Measurements from ENCODE around the gene ENTPD8.

The ENTPD8 gene

GRCh38 chr9:137390553-137391410, 50.4 kb downstream of the ENTPD8 start:
- Histone ChIP-seq H3K27me3 (ENCODE audit: insufficient read depth, poor library complexity, severe bottlenecking) (no peaks in the 10 kb centered on the region), H3K4me3 (replicated peaks; ENCODE audit: insufficient read depth, low read length) (no peak overlapping the region), H3K27ac (replicated peaks) (no peak overlapping the region)
- TF ChIP-seq CTCF (IDR thresholded peaks at IDR 0.05; ENCODE audit: insufficient read depth, low read length) (no peak), REST (IDR thresholded peaks at IDR 0.05; ENCODE audit: insufficient replicate concordance, low read depth) (no peak), SPI1 (IDR thresholded peaks at IDR 0.05; ENCODE audit: borderline replicate concordance, low read depth) (no peak), GABPA (IDR thresholded peaks at IDR 0.05; ENCODE audit: low read depth) (no peak), POLR2AphosphoS5 (IDR thresholded peaks at IDR 0.05; ENCODE audit: low read depth) (no peak)
- DNase-seq (ENCODE audit: low read depth in 1 of 2, low spot score in 1 of 2) = no peak

GRCh38 chr9:137389428-137389746, 51.8 kb downstream of the ENTPD8 start:
- TF ChIP-seq GABPA (IDR thresholded peaks at IDR 0.05; ENCODE audit: low read depth) = no peak
- TF ChIP-seq POLR2AphosphoS5 (IDR thresholded peaks at IDR 0.05; ENCODE audit: low read depth) = no peak
- TF ChIP-seq REST (IDR thresholded peaks at IDR 0.05; ENCODE audit: insufficient replicate concordance, low read depth) = no peak
- TF ChIP-seq CTCF (IDR thresholded peaks at IDR 0.05; ENCODE audit: insufficient read depth, low read length) = no peak
- TF ChIP-seq SPI1 (IDR thresholded peaks at IDR 0.05; ENCODE audit: borderline replicate concordance, low read depth) = no peak

GRCh38 chr9:137388589-137389427, 52.3 kb downstream of the ENTPD8 start:
- H3K4me3 ChIP-seq (replicated peaks; ENCODE audit: insufficient read depth, low read length) = no peak overlapping the region
- no peak overlapping the region for H3K27ac ChIP-seq (replicated peaks)
- TF ChIP-seq POLR2AphosphoS5 (IDR thresholded peaks at IDR 0.05; ENCODE audit: low read depth) (no peak), CTCF (IDR thresholded peaks at IDR 0.05; ENCODE audit: insufficient read depth, low read length) (no peak), SPI1 (IDR thresholded peaks at IDR 0.05; ENCODE audit: borderline replicate concordance, low read depth) (no peak), GABPA (IDR thresholded peaks at IDR 0.05; ENCODE audit: low read depth) (no peak), REST (IDR thresholded peaks at IDR 0.05; ENCODE audit: insufficient replicate concordance, low read depth) (no peak)
- no peak for DNase-seq (ENCODE audit: low read depth in 1 of 2, low spot score in 1 of 2)
- no peaks in the 10 kb centered on the region for H3K27me3 ChIP-seq (ENCODE audit: insufficient read depth, poor library complexity, severe bottlenecking)

More at GRCh38 chr9:137389428-137389746, 51.8 kb downstream of the ENTPD8 start:
- H3K27ac ChIP-seq (replicated peaks) = no peak overlapping the region
- H3K4me3 ChIP-seq (replicated peaks; ENCODE audit: insufficient read depth, low read length) = no peak overlapping the region
- DNase-seq (ENCODE audit: low read depth in 1 of 2, low spot score in 1 of 2) = no peak
- no peaks in the 10 kb centered on the region for H3K27me3 ChIP-seq (ENCODE audit: insufficient read depth, poor library complexity, severe bottlenecking)
